ENCODE data around the gene PCNX2.

PCNX2 gene

DNA sequence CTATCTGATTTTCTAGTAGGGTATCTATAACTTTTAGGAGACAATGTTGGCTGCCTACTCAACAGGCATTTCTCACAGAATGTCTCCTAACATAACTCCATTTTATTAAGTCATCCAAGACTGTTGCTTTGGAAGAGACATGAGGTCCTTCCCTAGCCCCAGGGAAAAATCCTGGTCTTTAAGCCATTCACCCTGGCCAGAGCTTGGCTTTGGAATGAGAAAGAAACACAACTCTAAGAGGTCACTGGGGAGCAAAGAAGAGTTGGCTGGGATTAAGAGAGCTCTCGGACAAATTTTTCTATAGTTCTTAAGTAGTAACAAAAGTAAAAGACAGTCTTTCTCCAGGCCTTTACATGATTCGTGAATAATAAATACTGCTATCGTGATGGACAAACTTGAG, 57.9 kb downstream of the PCNX2 start:
- Histone ChIP-seq H3K4me1 (ENCODE audit: control insufficient read depth in 1 of 2, insufficient read depth in 2 of 2, low read length in 2 of 2) (peaks cover 16 to 21% of the 10 kb centered on the region in 2 donors), H3K9ac (ENCODE audit: low read depth in 1 of 2, low read length in 2 of 2) (no peak overlapping the region), H3K36me3 (ENCODE audit: control insufficient read depth in 1 of 2, insufficient read depth in 2 of 2, low read length in 2 of 2) (no peaks in the 10 kb centered on the region), H3K4me3 (ENCODE audit: low read depth in 1 of 2, low read length in 2 of 2) (no peak overlapping the region), H3K27me3 (ENCODE audit: control insufficient read depth in 1 of 2, insufficient read depth in 2 of 2, low read length in 2 of 2) (no peaks in the 10 kb centered on the region), H3K27ac (ENCODE audit: low read depth, low read length) (no peak overlapping the region), H3K9me3 (ENCODE audit: control insufficient read depth in 1 of 2, low read length in 2 of 2) (no peaks in the 10 kb centered on the region)

DNA sequence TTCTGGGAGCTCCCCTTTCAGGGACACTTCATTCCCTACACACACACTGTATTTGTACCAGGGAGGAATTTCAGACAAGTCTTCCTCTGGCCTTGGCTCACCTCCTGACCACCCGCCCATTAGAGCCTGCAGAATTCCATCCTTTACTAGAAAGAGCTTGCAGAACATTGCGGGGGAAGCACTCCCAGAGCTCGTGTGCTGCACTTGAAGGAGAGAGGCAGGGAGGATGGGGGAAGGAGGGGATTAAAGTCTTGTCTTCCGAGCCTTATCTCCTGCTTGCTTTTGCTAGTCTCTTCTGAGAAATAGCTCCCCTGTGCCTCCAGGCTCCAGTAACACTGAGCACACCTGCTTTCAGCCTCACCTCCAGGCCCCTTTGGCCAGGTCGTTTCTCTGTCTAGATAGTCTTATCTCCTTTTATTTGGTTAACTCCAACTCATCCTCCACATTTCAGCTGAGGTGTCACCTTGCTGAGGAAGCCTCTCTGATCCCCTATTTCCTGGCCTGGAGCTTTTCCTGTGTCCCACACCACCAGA, 62.0 kb downstream of the PCNX2 start:
- Histone ChIP-seq H3K4me1 (ENCODE audit: control insufficient read depth in 1 of 2, insufficient read depth in 2 of 2, low read length in 2 of 2) (no peaks in the 10 kb centered on the region), H3K9ac (ENCODE audit: low read depth in 1 of 2, low read length in 2 of 2) (no peak overlapping the region), H3K27me3 (ENCODE audit: control insufficient read depth in 1 of 2, insufficient read depth in 2 of 2, low read length in 2 of 2) (no peaks in the 10 kb centered on the region), H3K36me3 (ENCODE audit: control insufficient read depth in 1 of 2, insufficient read depth in 2 of 2, low read length in 2 of 2) (no peaks in the 10 kb centered on the region), H3K9me3 (ENCODE audit: control insufficient read depth in 1 of 2, low read length in 2 of 2) (no peaks in the 10 kb centered on the region), H3K4me3 (ENCODE audit: low read depth in 1 of 2, low read length in 2 of 2) (no peak overlapping the region), H3K27ac (ENCODE audit: low read depth, low read length) (no peak overlapping the region)

GRCh38 chr1:233230011-233230410, 65.5 kb downstream of the PCNX2 start:
- Histone ChIP-seq H3K36me3 (ENCODE audit: control insufficient read depth in 1 of 2, insufficient read depth in 2 of 2, low read length in 2 of 2) (no peaks in the 10 kb centered on the region), H3K9me3 (ENCODE audit: control insufficient read depth in 1 of 2, low read length in 2 of 2) (no peaks in the 10 kb centered on the region), H3K4me1 (ENCODE audit: control insufficient read depth in 1 of 2, insufficient read depth in 2 of 2, low read length in 2 of 2) (no peaks in the 10 kb centered on the region), H3K4me3 (ENCODE audit: low read depth in 1 of 2, low read length in 2 of 2) (no peak overlapping the region), H3K27ac (ENCODE audit: low read depth, low read length) (no peak overlapping the region), H3K9ac (ENCODE audit: low read depth in 1 of 2, low read length in 2 of 2) (no peak overlapping the region), H3K27me3 (ENCODE audit: control insufficient read depth in 1 of 2, insufficient read depth in 2 of 2, low read length in 2 of 2) (no peaks in the 10 kb centered on the region)

DNA sequence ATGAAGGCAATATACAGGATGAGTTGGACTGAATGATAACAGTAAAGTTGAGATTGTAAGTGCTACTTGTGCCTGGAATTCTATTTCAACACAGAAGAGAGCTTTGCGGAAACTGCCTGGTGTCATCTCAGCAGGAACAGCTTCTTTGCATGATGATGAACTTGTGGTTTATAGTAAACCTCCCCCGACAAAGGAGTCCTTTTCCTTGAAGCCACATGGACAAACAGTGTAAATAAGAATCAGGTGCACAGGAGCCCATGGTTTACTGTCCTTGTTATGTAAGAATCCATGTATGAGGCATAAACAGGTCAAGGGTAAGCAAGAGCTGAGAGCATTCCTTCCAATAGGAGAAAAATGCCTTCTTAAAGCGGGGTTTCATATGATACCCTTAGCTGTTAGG, 66.2 kb downstream of the PCNX2 start:
- Histone ChIP-seq H3K4me3 (ENCODE audit: low read depth in 1 of 2, low read length in 2 of 2) (no peak overlapping the region), H3K4me1 (ENCODE audit: control insufficient read depth in 1 of 2, insufficient read depth in 2 of 2, low read length in 2 of 2) (no peaks in the 10 kb centered on the region), H3K36me3 (ENCODE audit: control insufficient read depth in 1 of 2, insufficient read depth in 2 of 2, low read length in 2 of 2) (no peaks in the 10 kb centered on the region), H3K27ac (ENCODE audit: low read depth, low read length) (no peak overlapping the region), H3K9me3 (ENCODE audit: control insufficient read depth in 1 of 2, low read length in 2 of 2) (no peaks in the 10 kb centered on the region), H3K9ac (ENCODE audit: low read depth in 1 of 2, low read length in 2 of 2) (no peak overlapping the region), H3K27me3 (ENCODE audit: control insufficient read depth in 1 of 2, insufficient read depth in 2 of 2, low read length in 2 of 2) (no peaks in the 10 kb centered on the region)

- Histone ChIP-seq H3K36me3 (ENCODE audit: control insufficient read depth in 1 of 2, insufficient read depth in 2 of 2, low read length in 2 of 2) (no peaks in the 10 kb centered on the region), H3K4me1 (ENCODE audit: control insufficient read depth in 1 of 2, insufficient read depth in 2 of 2, low read length in 2 of 2) (no peaks in the 10 kb centered on the region), H3K4me3 (ENCODE audit: low read depth in 1 of 2, low read length in 2 of 2) (no peak overlapping the region), H3K27me3 (ENCODE audit: control insufficient read depth in 1 of 2, insufficient read depth in 2 of 2, low read length in 2 of 2) (no peaks in the 10 kb centered on the region), H3K9me3 (ENCODE audit: control insufficient read depth in 1 of 2, low read length in 2 of 2) (no peaks in the 10 kb centered on the region), H3K27ac (ENCODE audit: low read depth, low read length) (no peak overlapping the region), H3K9ac (ENCODE audit: low read depth in 1 of 2, low read length in 2 of 2) (no peak overlapping the region)
Observed at GRCh38 chr1:233227930-233228465, 67.5 kb downstream of the PCNX2 start.

- no peak overlapping the region for H3K4me3 ChIP-seq (ENCODE audit: low read depth in 1 of 2, low read length in 2 of 2)
- H3K36me3 ChIP-seq (ENCODE audit: control insufficient read depth in 1 of 2, insufficient read depth in 2 of 2, low read length in 2 of 2): no peaks in the 10 kb centered on the region
- H3K4me1 ChIP-seq (ENCODE audit: control insufficient read depth in 1 of 2, insufficient read depth in 2 of 2, low read length in 2 of 2): no peaks in the 10 kb centered on the region
- H3K27me3 ChIP-seq (ENCODE audit: control insufficient read depth in 1 of 2, insufficient read depth in 2 of 2, low read length in 2 of 2): no peaks in the 10 kb centered on the region
- peaks cover 0 to 2% of the 10 kb centered on the region in 2 donors for H3K9me3 ChIP-seq (ENCODE audit: control insufficient read depth in 1 of 2, low read length in 2 of 2)
- H3K9ac ChIP-seq (ENCODE audit: low read depth in 1 of 2, low read length in 2 of 2): no peak overlapping the region
- no peak overlapping the region for H3K27ac ChIP-seq (ENCODE audit: low read depth, low read length)
Observed at GRCh38 chr1:233224311-233224710, 71.2 kb downstream of the PCNX2 start.

DNA sequence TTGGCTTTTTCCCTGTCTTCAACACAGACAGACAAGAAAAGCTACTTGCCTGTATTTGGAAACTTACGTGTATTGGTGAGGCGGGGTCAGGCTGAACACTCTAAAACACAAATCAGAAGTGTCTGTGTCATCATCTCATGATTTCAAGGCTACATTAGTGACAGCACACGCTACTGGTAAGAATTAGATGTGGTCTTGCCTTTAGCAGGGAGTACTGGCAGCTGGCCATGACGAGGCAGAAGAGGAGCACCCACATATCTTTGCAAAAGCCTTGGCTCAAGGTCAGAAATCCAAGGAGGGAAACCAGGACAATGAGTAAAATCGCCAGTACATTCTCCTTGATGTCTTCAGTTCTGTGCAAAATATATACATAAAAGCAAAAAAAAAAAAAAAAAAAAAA, 77.7 kb downstream of the PCNX2 start:
- H3K4me3 ChIP-seq (ENCODE audit: low read depth in 1 of 2, low read length in 2 of 2): no peak overlapping the region
- H3K36me3 ChIP-seq (ENCODE audit: control insufficient read depth in 1 of 2, insufficient read depth in 2 of 2, low read length in 2 of 2): no peaks in the 10 kb centered on the region
- no peak overlapping the region for H3K27ac ChIP-seq (ENCODE audit: low read depth, low read length)
- H3K4me1 ChIP-seq (ENCODE audit: control insufficient read depth in 1 of 2, insufficient read depth in 2 of 2, low read length in 2 of 2): peaks cover 0 to 6% of the 10 kb centered on the region in 2 donors
- H3K9ac ChIP-seq (ENCODE audit: low read depth in 1 of 2, low read length in 2 of 2): no peak overlapping the region
- H3K27me3 ChIP-seq (ENCODE audit: control insufficient read depth in 1 of 2, insufficient read depth in 2 of 2, low read length in 2 of 2): no peaks in the 10 kb centered on the region
- H3K9me3 ChIP-seq (ENCODE audit: control insufficient read depth in 1 of 2, low read length in 2 of 2): peaks cover 0 to 2% of the 10 kb centered on the region in 2 donors

- Histone ChIP-seq H3K27ac (ENCODE audit: low read depth, low read length) (no peak overlapping the region), H3K4me1 (ENCODE audit: control insufficient read depth in 1 of 2, insufficient read depth in 2 of 2, low read length in 2 of 2) (peaks cover 0 to 6% of the 10 kb centered on the region in 2 donors), H3K9me3 (ENCODE audit: control insufficient read depth in 1 of 2, low read length in 2 of 2) (peaks cover 0 to 2% of the 10 kb centered on the region in 2 donors), H3K9ac (ENCODE audit: low read depth in 1 of 2, low read length in 2 of 2) (no peak overlapping the region), H3K4me3 (ENCODE audit: low read depth in 1 of 2, low read length in 2 of 2) (no peak overlapping the region), H3K36me3 (ENCODE audit: control insufficient read depth in 1 of 2, insufficient read depth in 2 of 2, low read length in 2 of 2) (no peaks in the 10 kb centered on the region), H3K27me3 (ENCODE audit: control insufficient read depth in 1 of 2, insufficient read depth in 2 of 2, low read length in 2 of 2) (no peaks in the 10 kb centered on the region)
Observed at GRCh38 chr1:233216009-233216408, 79.5 kb downstream of the PCNX2 start.

DNA sequence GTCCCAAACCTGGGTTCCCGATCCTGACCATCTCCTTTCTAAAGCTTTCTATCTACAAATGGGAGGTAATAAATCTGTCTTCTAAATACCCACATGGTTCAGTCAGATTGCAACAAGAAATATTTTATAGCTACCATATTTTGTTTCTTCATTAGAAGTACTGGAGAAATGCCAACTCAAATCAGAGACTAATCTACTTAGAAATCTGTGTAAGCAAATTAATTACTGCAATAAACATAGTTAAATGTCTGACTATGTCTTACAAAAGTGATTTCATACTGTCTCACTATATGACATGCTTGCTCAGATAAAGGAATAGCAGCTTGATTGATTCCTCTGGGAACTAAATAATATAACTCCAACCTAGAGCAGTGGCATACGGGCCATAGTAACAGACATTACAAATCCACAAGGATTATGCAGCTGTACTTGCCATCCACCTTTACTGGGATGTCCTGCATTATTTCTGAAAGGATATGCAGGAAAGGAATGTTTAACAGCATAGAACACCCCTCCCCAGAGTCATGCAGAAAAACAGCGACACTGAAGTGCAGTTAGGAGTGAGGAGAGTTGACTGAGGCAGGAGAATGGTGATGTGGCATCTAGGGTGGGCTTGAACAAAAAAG, 80.3 kb downstream of the PCNX2 start:
- Histone ChIP-seq H3K4me1 (ENCODE audit: control insufficient read depth in 1 of 2, insufficient read depth in 2 of 2, low read length in 2 of 2) (peaks cover 0 to 6% of the 10 kb centered on the region in 2 donors), H3K27ac (ENCODE audit: low read depth, low read length) (no peak overlapping the region), H3K36me3 (ENCODE audit: control insufficient read depth in 1 of 2, insufficient read depth in 2 of 2, low read length in 2 of 2) (no peaks in the 10 kb centered on the region), H3K27me3 (ENCODE audit: control insufficient read depth in 1 of 2, insufficient read depth in 2 of 2, low read length in 2 of 2) (no peaks in the 10 kb centered on the region), H3K9me3 (ENCODE audit: control insufficient read depth in 1 of 2, low read length in 2 of 2) (peaks cover 0 to 2% of the 10 kb centered on the region in 2 donors), H3K9ac (ENCODE audit: low read depth in 1 of 2, low read length in 2 of 2) (no peak overlapping the region), H3K4me3 (ENCODE audit: low read depth in 1 of 2, low read length in 2 of 2) (no peak overlapping the region)

- Histone ChIP-seq H3K9ac (ENCODE audit: low read depth in 1 of 2, low read length in 2 of 2) (no peak overlapping the region), H3K27me3 (ENCODE audit: control insufficient read depth in 1 of 2, insufficient read depth in 2 of 2, low read length in 2 of 2) (no peaks in the 10 kb centered on the region), H3K36me3 (ENCODE audit: control insufficient read depth in 1 of 2, insufficient read depth in 2 of 2, low read length in 2 of 2) (no peaks in the 10 kb centered on the region), H3K9me3 (ENCODE audit: control insufficient read depth in 1 of 2, low read length in 2 of 2) (no peaks in the 10 kb centered on the region), H3K4me3 (ENCODE audit: low read depth in 1 of 2, low read length in 2 of 2) (no peak overlapping the region), H3K27ac (ENCODE audit: low read depth, low read length) (no peak overlapping the region), H3K4me1 (ENCODE audit: control insufficient read depth in 1 of 2, insufficient read depth in 2 of 2, low read length in 2 of 2) (peaks cover 0 to 6% of the 10 kb centered on the region in 2 donors)
Observed at GRCh38 chr1:233211595-233211994, 83.9 kb downstream of the PCNX2 start.
